ENCODE measurements around the gene OR8S1.

Gene OR8S1

GRCh38 chr12:48557919-48558318 is 32.5 kb downstream of the OR8S1 start:
- no peak for DNase-seq

DNA sequence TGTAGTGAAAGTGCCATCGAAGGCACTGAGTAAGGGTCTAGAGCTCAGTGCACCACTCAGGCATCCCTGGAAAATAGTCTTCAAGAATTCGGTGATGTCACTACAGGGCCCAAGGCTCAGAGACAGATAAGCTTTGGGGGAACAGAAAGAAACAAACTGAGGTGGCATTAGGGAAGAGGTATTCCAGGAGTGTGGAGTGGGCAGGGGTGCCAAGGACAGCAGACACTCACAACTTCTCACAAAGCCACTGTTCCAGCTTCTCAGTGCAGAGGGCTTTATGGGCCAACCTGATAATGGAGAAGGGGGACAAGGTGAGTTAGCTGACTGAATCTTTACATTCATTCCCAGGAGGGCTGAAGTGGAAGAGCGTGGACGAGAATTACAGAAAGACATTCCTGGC is 42.3 kb downstream of the OR8S1 start:
- no peak for DNase-seq

DNA sequence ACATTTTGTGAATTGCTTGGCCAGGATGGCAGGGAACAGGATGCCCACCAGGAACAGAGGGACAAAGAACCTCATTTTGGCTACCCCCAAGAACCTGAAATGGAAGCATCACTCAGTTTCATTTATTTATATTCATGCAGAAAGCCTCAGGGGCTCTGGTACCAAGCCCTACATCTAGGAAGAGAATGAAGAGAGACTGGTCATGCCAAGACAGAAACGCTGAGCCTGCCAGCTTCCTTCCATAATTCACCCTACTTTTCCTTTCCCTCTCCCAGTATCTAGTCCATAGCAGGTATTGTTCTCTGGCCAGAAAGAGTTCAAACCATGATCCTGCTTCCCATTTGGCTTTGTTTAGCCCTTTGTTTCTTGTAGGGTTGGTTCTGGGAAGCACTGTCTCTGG is 44.5 kb downstream of the OR8S1 start, which contains the start of gene LALBA:
TSS of gene LALBA (minus strand) at position 101 of the 400 bp plus-strand sequence. CDS start at position 75, 26 bp downstream.
- no peak for DNase-seq

GRCh38 chr12:48572326-48572725 is 46.9 kb downstream of the OR8S1 start:
- no peak for DNase-seq

All from DMS153 (cell line).